ENCODE data around the gene YDJC.
A peak's percentile ranks its signal among the peaks of the same experiment; 100 is the strongest.

YDJC gene

DNA sequence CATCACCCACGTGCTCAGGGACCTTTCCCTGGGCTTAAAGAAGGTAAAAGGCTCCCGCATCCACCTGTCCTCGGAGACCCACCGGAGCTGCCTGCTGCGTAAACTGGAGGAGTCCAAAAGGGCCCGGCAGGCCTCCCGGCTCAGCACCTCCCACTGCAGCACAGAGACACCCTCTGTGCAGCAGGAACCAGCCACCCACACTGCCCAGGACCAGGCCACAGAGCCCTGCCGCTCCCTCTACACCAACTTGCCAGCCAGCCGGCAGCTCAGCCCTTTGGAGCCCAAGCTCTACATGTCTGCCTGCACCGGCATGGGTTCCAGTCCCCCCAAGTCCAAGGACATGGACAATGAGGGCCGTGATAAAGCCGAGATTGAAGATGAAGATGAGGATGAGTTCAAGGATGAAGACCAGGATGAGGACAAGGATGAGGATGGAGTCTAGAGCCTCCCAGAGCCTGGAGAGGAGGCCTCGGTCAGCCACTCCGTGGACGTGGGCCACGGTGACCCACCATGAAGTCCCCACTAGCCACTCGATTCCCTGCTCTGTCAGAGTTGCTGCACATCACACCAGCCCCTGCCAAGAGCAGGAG is 6.9 kb upstream of the YDJC start:
- Histone ChIP-seq H3K9me3 (ENCODE audit: insufficient read depth, low read depth, low read length) (no peaks in the 10 kb centered on the region), H3K27ac (ENCODE audit: low read length) (no peak overlapping the region), H3K4me1 (ENCODE audit: insufficient read depth, low read length) (peaks cover 5% of the 10 kb centered on the region; the same call in 1 of the 2 replicates), H3K4me3 (ENCODE audit: low read length) (no peak overlapping the region), H3K27me3 (ENCODE audit: insufficient read depth, low read length) (peaks cover 13% of the 10 kb centered on the region), H3K36me3 (ENCODE audit: insufficient read depth, low read depth, low read length) (no peaks in the 10 kb centered on the region), H3K9ac (ENCODE audit: low read depth, low read length) (no peak overlapping the region)

DNA sequence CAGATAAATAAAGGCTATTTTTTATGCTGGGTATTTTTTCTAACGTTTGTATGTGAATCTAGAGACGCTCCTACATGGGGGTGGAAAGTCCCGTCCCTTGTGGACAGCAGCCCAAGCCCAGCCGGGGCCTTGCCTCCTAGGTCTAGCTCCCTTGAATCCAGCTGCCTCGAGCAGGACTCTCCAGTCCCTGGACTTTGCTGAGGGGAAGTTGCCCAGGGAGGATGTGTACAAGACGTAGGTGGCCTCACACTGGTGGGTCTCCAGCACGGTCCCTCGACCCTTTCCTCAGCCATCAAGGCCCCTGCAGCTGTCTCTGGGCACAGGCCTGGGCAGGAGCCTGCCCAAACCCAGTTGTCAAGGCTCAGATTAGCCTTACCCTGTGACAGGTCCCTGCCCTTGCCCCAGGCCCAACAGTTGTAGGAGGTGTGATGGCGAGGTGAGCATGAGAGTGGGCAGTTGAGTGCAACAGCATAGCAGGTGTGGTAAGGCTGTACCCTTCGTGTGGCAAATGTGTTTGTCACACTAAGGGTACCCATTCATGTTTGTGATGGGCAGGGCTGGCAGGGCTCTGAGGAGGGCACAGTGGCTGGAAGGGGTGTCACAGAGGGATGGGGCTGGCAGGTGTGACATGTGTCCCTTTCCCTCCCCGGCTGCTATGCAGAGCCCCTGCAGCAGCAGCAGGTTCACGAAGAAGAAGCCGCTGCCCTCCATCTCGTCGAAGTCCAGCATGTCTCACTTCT is 6.1 kb upstream of the YDJC start:
- H3K27me3 ChIP-seq (ENCODE audit: insufficient read depth, low read length), result peaks cover 5% of the 10 kb centered on the region
- no peak overlapping the region for H3K9ac ChIP-seq (ENCODE audit: low read depth, low read length)
- no peaks in the 10 kb centered on the region for H3K36me3 ChIP-seq (ENCODE audit: insufficient read depth, low read depth, low read length)
- no peak overlapping the region for H3K4me3 ChIP-seq (ENCODE audit: low read length)
- no peak overlapping the region for H3K27ac ChIP-seq (ENCODE audit: low read length)
- peaks cover 1% of the 10 kb centered on the region; the same call in 1 of the 2 replicates for H3K4me1 ChIP-seq (ENCODE audit: insufficient read depth, low read length)
- H3K9me3 ChIP-seq (ENCODE audit: insufficient read depth, low read depth, low read length), result no peaks in the 10 kb centered on the region

DNA sequence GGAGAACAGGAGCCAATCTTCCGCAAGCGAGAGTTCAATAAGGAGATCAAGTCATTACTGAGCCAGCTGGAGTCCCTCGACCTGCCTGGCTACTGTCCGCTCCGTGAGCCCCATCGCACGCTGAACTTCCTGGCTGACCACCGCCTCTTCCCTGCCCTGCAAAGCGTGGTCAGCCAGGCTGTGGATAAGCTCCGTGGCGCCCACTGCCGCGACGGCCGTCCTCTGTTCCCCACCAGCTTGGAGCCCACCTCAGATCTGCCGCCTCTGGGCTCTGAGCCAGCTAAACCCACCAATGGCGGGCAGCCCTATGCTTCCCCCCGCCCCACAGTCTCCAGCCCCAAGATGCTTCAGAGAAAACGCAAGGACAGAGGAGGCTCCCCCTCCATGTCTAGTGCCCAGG is 5.0 kb upstream of the YDJC start:
- Histone ChIP-seq H3K4me1 (ENCODE audit: insufficient read depth, low read length) (no peaks in the 10 kb centered on the region), H3K4me3 (ENCODE audit: low read length) (no peak overlapping the region), H3K36me3 (ENCODE audit: insufficient read depth, low read depth, low read length) (no peaks in the 10 kb centered on the region), H3K27me3 (ENCODE audit: insufficient read depth, low read length) (no peaks in the 10 kb centered on the region), H3K27ac (ENCODE audit: low read length) (no peak overlapping the region), H3K9ac (ENCODE audit: low read depth, low read length) (no peak overlapping the region), H3K9me3 (ENCODE audit: insufficient read depth, low read depth, low read length) (no peaks in the 10 kb centered on the region)

DNA sequence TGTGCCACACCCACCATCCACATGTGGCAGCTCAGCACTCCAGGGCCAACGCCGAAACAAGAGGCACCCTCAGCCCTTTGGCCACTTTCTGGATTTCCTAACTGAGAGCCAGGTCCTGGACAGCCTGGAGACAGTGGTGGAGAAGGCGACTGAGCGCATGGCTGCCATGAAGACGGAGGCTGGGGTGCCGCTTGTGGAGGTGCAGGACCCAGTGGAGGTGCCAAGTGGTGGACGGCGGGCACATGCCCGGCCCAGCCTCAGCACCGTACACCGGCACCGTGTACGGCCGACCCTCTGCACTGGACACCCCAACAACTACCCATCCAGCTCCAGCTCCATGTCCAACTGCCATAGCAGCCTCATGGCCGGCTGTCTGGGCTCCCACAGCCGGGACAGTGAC is 4.3 kb upstream of the YDJC start:
- no peak overlapping the region for H3K4me3 ChIP-seq (ENCODE audit: low read length)
- H3K36me3 ChIP-seq (ENCODE audit: insufficient read depth, low read depth, low read length), result no peaks in the 10 kb centered on the region
- H3K27ac ChIP-seq (ENCODE audit: low read length), result no peak overlapping the region
- H3K27me3 ChIP-seq (ENCODE audit: insufficient read depth, low read length), result no peaks in the 10 kb centered on the region
- no peaks in the 10 kb centered on the region for H3K4me1 ChIP-seq (ENCODE audit: insufficient read depth, low read length)
- H3K9me3 ChIP-seq (ENCODE audit: insufficient read depth, low read depth, low read length), result no peaks in the 10 kb centered on the region
- no peak overlapping the region for H3K9ac ChIP-seq (ENCODE audit: low read depth, low read length)

DNA sequence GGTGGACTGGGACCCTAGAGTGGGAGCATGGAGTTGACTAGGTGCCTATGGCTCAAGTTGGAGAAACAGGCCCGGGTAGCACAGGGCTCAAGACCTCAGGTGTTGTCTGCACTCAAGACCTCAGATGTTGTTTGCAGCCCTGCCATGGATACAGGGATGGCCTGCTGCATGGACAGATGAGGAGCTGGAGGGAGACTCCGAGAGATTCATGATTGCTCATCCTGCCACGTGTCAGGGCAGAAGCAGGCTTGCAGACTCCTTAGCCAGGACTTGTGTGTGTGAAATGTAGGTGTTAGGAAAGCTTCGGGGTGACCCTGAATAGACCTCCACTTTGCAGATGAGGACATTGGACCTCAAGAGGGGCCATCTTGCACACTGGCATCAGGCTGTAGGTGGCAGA is 3.7 kb upstream of the YDJC start:
- Histone ChIP-seq H3K9me3 (ENCODE audit: insufficient read depth, low read depth, low read length) (no peaks in the 10 kb centered on the region), H3K4me1 (ENCODE audit: insufficient read depth, low read length) (no peaks in the 10 kb centered on the region), H3K27me3 (ENCODE audit: insufficient read depth, low read length) (no peaks in the 10 kb centered on the region), H3K4me3 (ENCODE audit: low read length) (no peak overlapping the region), H3K27ac (ENCODE audit: low read length) (no peak overlapping the region), H3K9ac (ENCODE audit: low read depth, low read length) (no peak overlapping the region), H3K36me3 (ENCODE audit: insufficient read depth, low read depth, low read length) (no peaks in the 10 kb centered on the region)

DNA sequence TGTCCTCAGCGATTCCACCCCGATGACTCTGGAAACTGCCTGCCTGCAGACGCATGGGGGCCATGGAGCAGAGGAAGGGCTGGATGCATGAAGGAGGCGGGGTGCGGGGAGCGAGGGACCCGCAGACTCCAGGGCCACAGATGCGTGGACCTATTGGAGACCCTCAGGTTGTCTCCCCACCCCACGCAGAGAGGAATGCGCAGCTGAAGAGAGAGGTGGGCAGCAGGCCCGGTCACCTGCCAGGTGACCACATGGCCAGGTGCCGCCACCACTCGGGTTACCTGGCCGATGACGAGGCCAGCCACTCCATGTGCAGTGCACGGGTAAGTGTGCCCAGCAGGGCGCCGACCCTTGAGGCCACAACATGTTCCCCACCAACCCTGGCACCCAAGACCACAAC is 3.1 kb upstream of the YDJC start:
- Histone ChIP-seq H3K4me3 (ENCODE audit: low read length) (no peak overlapping the region), H3K4me1 (ENCODE audit: insufficient read depth, low read length) (no peaks in the 10 kb centered on the region), H3K9me3 (ENCODE audit: insufficient read depth, low read depth, low read length) (no peaks in the 10 kb centered on the region), H3K27me3 (ENCODE audit: insufficient read depth, low read length) (no peaks in the 10 kb centered on the region), H3K9ac (ENCODE audit: low read depth, low read length) (no peak overlapping the region), H3K27ac (ENCODE audit: low read length) (no peak overlapping the region), H3K36me3 (ENCODE audit: insufficient read depth, low read depth, low read length) (peaks cover 5% of the 10 kb centered on the region)

DNA sequence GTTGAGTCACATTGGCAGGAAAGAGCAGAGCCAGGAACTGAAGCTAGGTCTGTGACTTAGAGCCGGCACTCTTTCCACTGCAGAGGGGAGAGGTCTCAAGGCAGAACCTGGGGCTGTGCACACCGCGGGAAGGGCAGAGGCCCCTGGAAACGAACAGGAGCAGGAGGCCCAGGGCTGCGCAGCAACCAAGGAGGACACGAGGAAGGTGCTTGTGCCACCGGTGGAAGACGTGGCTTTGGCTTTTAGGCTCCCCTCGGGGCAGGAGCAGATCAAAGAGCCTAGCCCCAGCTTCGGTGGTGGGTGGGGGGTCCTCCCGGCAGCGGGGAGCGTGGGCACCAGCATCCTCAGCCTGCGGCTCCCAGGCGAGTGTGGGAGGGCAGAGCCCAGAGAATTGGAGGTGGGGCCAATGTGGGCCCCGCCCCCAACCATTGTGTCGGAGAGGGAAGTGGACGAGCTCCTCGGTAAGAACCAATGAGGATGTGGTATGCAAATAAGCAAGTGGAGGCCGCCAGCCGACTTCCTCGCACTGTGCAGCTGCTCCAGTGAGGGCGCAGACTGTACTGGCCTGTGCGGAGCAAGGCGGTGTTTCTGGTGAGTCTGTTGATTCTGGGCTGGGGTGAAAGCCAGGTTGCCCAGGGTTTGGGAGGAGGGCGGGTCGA is 2.5 kb upstream of the YDJC start, which contains the start of gene CCDC116:
TSS of gene CCDC116 (plus strand) at position 524 of the 659 bp plus-strand sequence. CDS start 422 bp downstream, outside the sequence.
- Histone ChIP-seq H3K27me3 (ENCODE audit: insufficient read depth, low read length) (no peaks in the 10 kb centered on the region), H3K36me3 (ENCODE audit: insufficient read depth, low read depth, low read length) (peaks cover 9% of the 10 kb centered on the region), H3K9me3 (ENCODE audit: insufficient read depth, low read depth, low read length) (no peaks in the 10 kb centered on the region), H3K9ac (ENCODE audit: low read depth, low read length) (no peak within 1 kb of the TSS), H3K4me1 (ENCODE audit: insufficient read depth, low read length) (no peaks in the 10 kb centered on the region), H3K27ac (ENCODE audit: low read length) (no peak within 1 kb of the TSS), H3K4me3 (ENCODE audit: low read length) (no peak within 1 kb of the TSS)

DNA sequence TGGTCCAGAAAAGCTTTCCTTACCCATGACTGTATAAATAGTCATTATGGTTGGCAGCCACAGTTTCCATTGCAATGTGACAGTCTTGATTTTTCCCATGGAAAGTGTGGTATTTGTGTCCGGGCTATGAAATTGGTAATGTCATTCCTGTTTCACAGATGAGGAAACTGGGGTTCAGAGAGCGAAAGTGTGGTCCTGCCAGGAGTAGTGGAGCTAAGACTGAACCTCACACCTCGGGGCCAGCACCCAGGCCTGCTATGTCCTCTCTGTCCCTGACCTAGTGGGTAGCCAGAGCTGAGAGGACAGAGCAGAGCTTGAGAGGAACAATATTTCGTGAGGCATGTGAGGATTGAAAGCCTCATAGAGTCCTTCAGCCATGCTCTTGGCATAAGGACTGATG is 1.2 kb upstream of the YDJC start:
- Histone ChIP-seq H3K27ac (ENCODE audit: low read length) (no peak overlapping the region), H3K9me3 (ENCODE audit: insufficient read depth, low read depth, low read length) (no peaks in the 10 kb centered on the region), H3K27me3 (ENCODE audit: insufficient read depth, low read length) (no peaks in the 10 kb centered on the region), H3K4me3 (ENCODE audit: low read length) (no peak overlapping the region), H3K36me3 (ENCODE audit: insufficient read depth, low read depth, low read length) (peaks cover 9% of the 10 kb centered on the region), H3K4me1 (ENCODE audit: insufficient read depth, low read length) (no peaks in the 10 kb centered on the region), H3K9ac (ENCODE audit: low read depth, low read length) (no peak overlapping the region)

DNA sequence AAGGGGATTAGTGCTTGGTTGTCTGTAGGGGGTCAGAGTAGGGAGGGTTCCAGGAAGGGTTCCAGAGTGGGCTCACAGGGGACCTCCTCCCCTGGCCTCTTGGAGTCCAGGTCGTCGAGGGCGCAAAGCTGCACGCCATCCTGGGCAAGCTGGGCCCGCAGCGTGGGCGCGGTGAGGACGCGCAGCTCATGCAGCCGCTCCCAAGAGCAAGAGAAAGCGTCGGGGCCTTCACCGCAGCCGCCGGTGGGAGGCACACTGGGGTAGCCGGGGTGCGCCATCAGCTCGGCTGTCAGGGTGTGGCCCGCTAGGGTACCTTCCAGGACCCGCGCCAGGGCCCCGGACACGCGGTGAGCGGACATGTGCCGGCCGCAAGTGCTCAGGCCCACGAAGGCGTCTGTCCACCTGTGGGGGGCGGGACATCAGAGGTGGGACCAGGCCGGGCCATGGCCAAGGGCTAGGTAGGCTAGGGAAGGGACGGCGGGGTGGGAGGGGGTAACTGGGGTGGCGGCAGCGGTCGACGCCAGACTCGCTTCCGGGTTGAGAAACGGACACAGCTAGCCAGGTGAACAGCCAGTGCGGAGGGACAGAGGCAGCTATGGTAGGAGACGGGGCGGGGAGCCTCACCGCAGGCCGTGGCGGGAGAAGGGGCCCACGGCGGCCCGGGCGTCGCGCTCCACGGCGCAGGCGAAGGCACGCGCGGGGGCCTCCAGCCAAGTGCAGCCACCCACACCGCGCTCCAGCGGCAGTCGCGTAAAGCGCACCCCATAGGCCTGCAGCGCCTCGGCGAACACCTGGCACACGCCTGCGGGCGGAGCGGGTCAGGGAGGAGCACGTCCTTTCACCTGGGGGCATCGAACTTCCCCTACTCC is 1.2 kb downstream of the YDJC start:
- Histone ChIP-seq H3K9ac (ENCODE audit: low read depth, low read length) (peak overlapping the region; percentile 96; the same call in 1 of the 2 replicates), H3K9me3 (ENCODE audit: insufficient read depth, low read depth, low read length) (no peaks in the 10 kb centered on the region), H3K36me3 (ENCODE audit: insufficient read depth, low read depth, low read length) (peaks cover 9% of the 10 kb centered on the region), H3K4me3 (ENCODE audit: low read length) (peak overlapping the region; percentile 75), H3K27me3 (ENCODE audit: insufficient read depth, low read length) (no peaks in the 10 kb centered on the region), H3K27ac (ENCODE audit: low read length) (no peak overlapping the region), H3K4me1 (ENCODE audit: insufficient read depth, low read length) (no peaks in the 10 kb centered on the region)

DNA sequence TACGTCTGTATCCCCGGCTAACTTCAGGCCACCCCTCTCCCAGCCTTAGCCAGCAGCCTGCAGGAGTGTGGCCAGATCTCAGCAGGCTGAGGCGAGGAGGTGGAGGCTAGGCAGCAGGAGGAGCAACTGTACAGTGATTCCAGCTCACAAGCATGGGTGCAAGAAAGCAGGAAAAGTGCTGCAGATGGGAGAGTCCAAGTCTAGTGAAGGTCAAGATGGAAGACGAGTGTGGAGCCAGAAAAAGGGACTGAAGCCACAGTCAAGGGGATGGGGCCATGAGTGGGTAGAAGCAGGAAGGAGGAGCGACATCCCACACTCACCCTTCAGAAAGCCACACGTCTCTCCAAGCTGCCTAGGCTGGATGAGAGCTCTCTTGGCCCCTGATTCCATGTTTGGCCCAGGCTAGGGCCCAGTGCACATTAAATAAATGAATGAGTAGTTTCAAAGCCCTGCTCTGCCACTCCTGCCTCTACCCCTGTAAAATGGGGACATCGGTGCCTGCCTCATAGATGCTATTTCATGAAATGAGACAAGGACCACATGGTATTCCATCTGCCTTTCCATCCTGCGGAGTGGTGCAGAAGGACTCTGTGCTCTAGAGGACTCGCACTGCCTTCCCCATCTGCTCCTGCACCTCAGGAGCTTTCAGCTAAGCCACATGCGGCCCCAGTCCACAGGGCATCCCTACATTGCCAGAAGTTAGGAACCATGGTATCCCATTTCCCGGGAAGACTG is 2.9 kb downstream of the YDJC start:
- no peak overlapping the region for H3K9ac ChIP-seq (ENCODE audit: low read depth, low read length)
- H3K4me3 ChIP-seq (ENCODE audit: low read length), result no peak overlapping the region
- H3K4me1 ChIP-seq (ENCODE audit: insufficient read depth, low read length), result no peaks in the 10 kb centered on the region
- no peaks in the 10 kb centered on the region for H3K9me3 ChIP-seq (ENCODE audit: insufficient read depth, low read depth, low read length)
- H3K27me3 ChIP-seq (ENCODE audit: insufficient read depth, low read length), result no peaks in the 10 kb centered on the region
- no peak overlapping the region for H3K27ac ChIP-seq (ENCODE audit: low read length)
- peaks cover 25% of the 10 kb centered on the region for H3K36me3 ChIP-seq (ENCODE audit: insufficient read depth, low read depth, low read length)
